ENCODE results near the gene IFT88. TPM values are rescaled to one million over a fixed set of nuclear protein-coding genes. Genes with fewer than 3 reads are reported as not detected.
"Not testable (repeated sequence)": the region's sequence is repeated elsewhere in the genome, so short reads cannot be mapped to it uniquely, and the experiment has no call there.

Gene IFT88
- total RNA-seq, 1 experiment from 2014 or later, result 9.8 TPM

GRCh38 chr13:20636079-20636478 is 69.1 kb downstream of the IFT88 start:
- no peak for DNase-seq (ENCODE audit: low read depth)

GRCh38 chr13:20637811-20638210 is 70.9 kb downstream of the IFT88 start:
- DNase-seq (ENCODE audit: low read depth), result no peak

GRCh38 chr13:20647758-20648157 is 80.8 kb downstream of the IFT88 start:
- DNase-seq (ENCODE audit: low read depth), result no peak

- DNase-seq (ENCODE audit: low read depth), result no peak
Observed at GRCh38 chr13:20652946-20653345, 86.0 kb downstream of the IFT88 start.

GRCh38 chr13:20654156-20654555 is 87.2 kb downstream of the IFT88 start:
- DNase-seq (ENCODE audit: low read depth), result peak; percentile 2

- no peak for DNase-seq (ENCODE audit: low read depth)
Observed at GRCh38 chr13:20658451-20659040, 91.6 kb downstream of the IFT88 start.

- DNase-seq (ENCODE audit: low read depth), result no peak
Observed at GRCh38 chr13:20664351-20664750, 97.4 kb downstream of the IFT88 start.

- DNase-seq (ENCODE audit: low read depth), result no peak
Observed at GRCh38 chr13:20666948-20667347, 100.0 kb downstream of the IFT88 start.

- no peak for DNase-seq (ENCODE audit: low read depth)
Observed at GRCh38 chr13:20667857-20668437, 101.0 kb downstream of the IFT88 start.

- no peak for DNase-seq (ENCODE audit: low read depth)
Observed at GRCh38 chr13:20669162-20669561, 102.2 kb downstream of the IFT88 start.

GRCh38 chr13:20671789-20672188 is 104.8 kb downstream of the IFT88 start:
- no peak for DNase-seq (ENCODE audit: low read depth)

- DNase-seq (ENCODE audit: low read depth), result no peak
Observed at GRCh38 chr13:20672772-20673171, 105.8 kb downstream of the IFT88 start.

GRCh38 chr13:20673715-20674114 is 106.8 kb downstream of the IFT88 start:
- no peak for DNase-seq (ENCODE audit: low read depth)

- DNase-seq (ENCODE audit: low read depth), result no peak
Observed at GRCh38 chr13:20676213-20676612, 109.3 kb downstream of the IFT88 start.

GRCh38 chr13:20678606-20679005 is 111.6 kb downstream of the IFT88 start:
- not testable (repeated sequence) for DNase-seq (ENCODE audit: low read depth)

- DNase-seq (ENCODE audit: low read depth), result no peak
Observed at GRCh38 chr13:20679879-20680278, 112.9 kb downstream of the IFT88 start.

- no peak for DNase-seq (ENCODE audit: low read depth)
Observed at GRCh38 chr13:20680416-20681080, 113.6 kb downstream of the IFT88 start.

GRCh38 chr13:20681481-20681880 is 114.5 kb downstream of the IFT88 start:
- not testable (repeated sequence) for DNase-seq (ENCODE audit: low read depth)

GRCh38 chr13:20682061-20682460 is 115.1 kb downstream of the IFT88 start:
- no peak for DNase-seq (ENCODE audit: low read depth)

- no peak for DNase-seq (ENCODE audit: low read depth)
Observed at GRCh38 chr13:20684041-20684440, 117.1 kb downstream of the IFT88 start.

GRCh38 chr13:20684546-20684945 is 117.6 kb downstream of the IFT88 start:
- no peak for DNase-seq (ENCODE audit: low read depth)

- DNase-seq (ENCODE audit: low read depth), result no peak
Observed at GRCh38 chr13:20685092-20685491, 118.1 kb downstream of the IFT88 start.

- DNase-seq (ENCODE audit: low read depth), result no peak
Observed at GRCh38 chr13:20686167-20686566, 119.2 kb downstream of the IFT88 start.

All from Daoy (cell line).